ENCODE results near the gene UCN2. TPM values are rescaled to one million over a fixed set of nuclear protein-coding genes. Genes with fewer than 3 reads are reported as not detected.

The UCN2 gene
- polyA plus RNA-seq, 2 of the 4 experiments (the other 2 are of a cell fraction) = 4.0 to 15.9 TPM

- peak overlapping the region; percentile 99 to 100 for H3K27ac ChIP-seq
- no peak for DNase-seq (ENCODE audit: low read depth in 1 of 2, low spot score in 1 of 2)
- FAIRE-seq = no peak
- no peak for ATAC-seq
- WGBS (ENCODE audit: missing lambda C conversion rate) = 74% methylated on average over 15 of the region's 21 CpGs
- H3K9me3 ChIP-seq = no peaks in the 10 kb centered on the region
- TF ChIP-seq JUN (IDR thresholded peaks at IDR 0.05) (0 out of 5 replicates have a peak, but pooled peaks of 1 of the 2 experiments have one; percentile 2), FOXS1 (CRISPR knock-in tag; IDR thresholded peaks at IDR 0.05) (no peak)
- H3K4me2 ChIP-seq = peak overlapping the region; percentile 96
- ChIA-PET POLR2A (no interaction called here), CTCF (interaction anchor here (1.8 kb wide), 1 partner anchor 43 kb away, joined by 7 read pairs; the partner anchor contains the start of gene SLC26A6)
- H3K4me1 ChIP-seq = peaks cover 58% of the 10 kb centered on the region
- peak overlapping the region; percentile 84 for H3K4me3 ChIP-seq
These were observed 29.0 kb upstream of the UCN2 start for GRCh38 chr3:48592519-48593087.

DNA sequence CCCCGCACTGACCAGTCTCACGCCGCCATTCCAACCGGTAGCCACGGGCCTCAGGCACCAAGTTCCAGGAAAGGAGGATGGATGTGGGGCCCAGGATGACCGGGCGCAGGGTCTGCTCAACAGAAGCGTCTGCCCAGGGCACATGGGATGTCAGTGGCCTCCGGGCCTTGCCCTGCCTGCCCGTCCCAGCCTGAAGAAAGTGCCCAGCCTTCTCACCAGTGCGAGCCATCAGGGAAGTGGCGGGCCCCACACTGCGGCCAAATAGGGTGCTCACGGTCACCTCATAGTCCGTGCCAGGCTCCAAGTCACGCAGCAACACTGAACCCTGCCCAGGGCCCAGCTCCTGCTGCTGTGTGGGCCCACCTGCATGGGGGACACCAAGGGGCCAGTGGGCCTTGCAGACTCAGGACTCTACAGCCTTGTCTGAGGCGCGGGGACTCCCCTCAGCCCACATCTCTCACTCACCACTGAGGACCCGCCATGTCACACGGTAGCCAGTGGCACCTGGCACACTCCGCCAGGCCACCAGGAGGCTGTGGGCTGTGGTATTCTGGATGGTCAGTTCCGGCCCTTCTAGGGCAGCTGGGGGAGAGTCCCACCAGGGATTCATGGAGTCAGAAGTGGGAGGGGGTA is 28.4 kb upstream of the UCN2 start:
- no peak for TF ChIP-seq MAFK (IDR thresholded peaks at IDR 0.05; ENCODE audit: partially characterized antibody)
- no peak for TF ChIP-seq ZNF302 (CRISPR knock-in tag; IDR thresholded peaks at IDR 0.05)
- no peak for TF ChIP-seq HOXB13 (CRISPR knock-in tag; IDR thresholded peaks at IDR 0.05; ENCODE audit: low read depth)
- TF ChIP-seq, protein P1, sequence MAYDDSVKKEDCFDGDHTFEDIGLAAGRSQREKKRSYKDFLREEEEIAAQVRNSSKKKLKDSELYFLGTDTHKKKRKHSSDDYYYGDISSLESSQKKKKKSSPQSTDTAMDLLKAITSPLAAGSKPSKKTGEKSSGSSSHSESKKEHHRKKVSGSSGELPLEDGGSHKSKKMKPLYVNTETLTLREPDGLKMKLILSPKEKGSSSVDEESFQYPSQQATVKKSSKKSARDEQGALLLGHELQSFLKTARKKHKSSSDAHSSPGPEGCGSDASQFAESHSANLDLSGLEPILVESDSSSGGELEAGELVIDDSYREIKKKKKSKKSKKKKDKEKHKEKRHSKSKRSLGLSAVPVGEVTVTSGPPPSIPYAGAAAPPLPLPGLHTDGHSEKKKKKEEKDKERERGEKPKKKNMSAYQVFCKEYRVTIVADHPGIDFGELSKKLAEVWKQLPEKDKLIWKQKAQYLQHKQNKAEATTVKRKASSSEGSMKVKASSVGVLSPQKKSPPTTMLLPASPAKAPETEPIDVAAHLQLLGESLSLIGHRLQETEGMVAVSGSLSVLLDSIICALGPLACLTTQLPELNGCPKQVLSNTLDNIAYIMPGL (CRISPR knock-in tag; IDR thresholded peaks at IDR 0.05; ENCODE audit: borderline replicate concordance) = no peak
- no peak for TF ChIP-seq CHD2 (IDR thresholded peaks at IDR 0.05; ENCODE audit: low read length, partially characterized antibody)
- TF ChIP-seq, protein P2, sequence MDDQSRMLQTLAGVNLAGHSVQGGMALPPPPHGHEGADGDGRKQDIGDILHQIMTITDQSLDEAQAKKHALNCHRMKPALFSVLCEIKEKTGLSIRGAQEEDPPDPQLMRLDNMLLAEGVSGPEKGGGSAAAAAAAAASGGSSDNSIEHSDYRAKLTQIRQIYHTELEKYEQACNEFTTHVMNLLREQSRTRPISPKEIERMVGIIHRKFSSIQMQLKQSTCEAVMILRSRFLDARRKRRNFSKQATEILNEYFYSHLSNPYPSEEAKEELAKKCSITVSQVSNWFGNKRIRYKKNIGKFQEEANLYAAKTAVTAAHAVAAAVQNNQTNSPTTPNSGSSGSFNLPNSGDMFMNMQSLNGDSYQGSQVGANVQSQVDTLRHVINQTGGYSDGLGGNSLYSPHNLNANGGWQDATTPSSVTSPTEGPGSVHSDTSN (IDR thresholded peaks at IDR 0.05) = no peak
- no peak for TF ChIP-seq EP300 (IDR thresholded peaks at IDR 0.05)
- TF ChIP-seq EHMT2 (IDR thresholded peaks at IDR 0.05; ENCODE audit: low read depth) = no peak
- no peak for TF ChIP-seq RFX5 (IDR thresholded peaks at IDR 0.05)
- TF ChIP-seq KDM1A (IDR thresholded peaks at IDR 0.05; ENCODE audit: low read depth) = no peak
- no peak for TF ChIP-seq SREBF2 (IDR thresholded peaks at IDR 0.05)
- no peak for TF ChIP-seq POLR2A (IDR thresholded peaks at IDR 0.05; ENCODE audit: low read length)
- TF ChIP-seq NPAS2 (CRISPR knock-in tag; IDR thresholded peaks at IDR 0.05; ENCODE audit: borderline replicate concordance) = no peak
- no peak for TF ChIP-seq CHD4 (IDR thresholded peaks at IDR 0.05; ENCODE audit: borderline replicate concordance)
- TF ChIP-seq POLR2AphosphoS2 (conservative IDR thresholded peaks at IDR 0.05; ENCODE audit: low read length) = no peak
- TF ChIP-seq KDM5A (IDR thresholded peaks at IDR 0.05) = no peak
- no peak for TF ChIP-seq RNF2 (IDR thresholded peaks at IDR 0.05; ENCODE audit: borderline replicate concordance, low read depth)
- FAIRE-seq (no peak), DNase-seq (ENCODE audit: low read depth in 1 of 2, low spot score in 1 of 2) (no peak), ATAC-seq (no peak)
- 92% methylated on average over 10 of the region's 22 CpGs for WGBS (ENCODE audit: missing lambda C conversion rate)
- Histone ChIP-seq H3K9me3 (no peaks in the 10 kb centered on the region), H3K4me2 (peak overlapping the region; percentile 96), H3K4me1 (peaks cover 52% of the 10 kb centered on the region), H3K27ac (peak overlapping the region; percentile 99 to 100; a peak in 4 of 6 replicates), H3K4me3 (peak overlapping the region; percentile 84; the same call in 1 of the 3 replicates)
- CTCF ChIA-PET = interaction anchor here (0.6 to 1.8 kb wide), 2 partner anchors 11 to 43 kb away, joined by 3 to 7 read pairs; partner anchors contain the start of gene SLC26A6
- POLR2A ChIA-PET = no interaction called here

- 96% methylated on average over 9 of the region's 14 CpGs for WGBS (ENCODE audit: missing lambda C conversion rate)
- TF ChIP-seq TP53 (CRISPR knock-in tag; IDR thresholded peaks at IDR 0.05) (no peak), KDM5A (IDR thresholded peaks at IDR 0.05) (no peak), RCOR1 (IDR thresholded peaks at IDR 0.05; ENCODE audit: low read depth, low read length) (no peak), SREBF2 (IDR thresholded peaks at IDR 0.05) (no peak), EP300 (IDR thresholded peaks at IDR 0.05) (no peak), HDAC2 (IDR thresholded peaks at IDR 0.05) (no peak), NR3C1 (IDR thresholded peaks at IDR 0.05) (no peak), POLR2AphosphoS2 (conservative IDR thresholded peaks at IDR 0.05; ENCODE audit: low read length) (no peak), USF2 (IDR thresholded peaks at IDR 0.05) (no peak), HES2 (IDR thresholded peaks at IDR 0.05) (no peak), FOSB (CRISPR knock-in tag; IDR thresholded peaks at IDR 0.05) (no peak)
- TF ChIP-seq, protein P2 (IDR thresholded peaks at IDR 0.05) = no peak
- TF ChIP-seq, protein P3, sequence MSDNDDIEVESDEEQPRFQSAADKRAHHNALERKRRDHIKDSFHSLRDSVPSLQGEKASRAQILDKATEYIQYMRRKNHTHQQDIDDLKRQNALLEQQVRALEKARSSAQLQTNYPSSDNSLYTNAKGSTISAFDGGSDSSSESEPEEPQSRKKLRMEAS (IDR thresholded peaks at IDR 0.05) = no peak
- ATAC-seq = no peak
- Histone ChIP-seq H3K4me1 (peaks cover 47% of the 10 kb centered on the region), H3K27ac (peak overlapping the region in 1 of 2 experiments; percentile 99; a peak in 3 of 6 replicates), H3K4me2 (peak overlapping the region; percentile 96), H3K9me3 (no peaks in the 10 kb centered on the region), H3K4me3 (no peak overlapping the region; the same call in 2 of the 3 replicates)
- ChIA-PET CTCF (interaction anchor here (0.6 to 1.8 kb wide), 2 partner anchors 10 to 44 kb away, joined by 3 to 7 read pairs; partner anchors contain the start of gene SLC26A6), POLR2A (no interaction called here)
- DNase-seq (ENCODE audit: low read depth in 1 of 2, low spot score in 1 of 2) = no peak
- no peak for FAIRE-seq
These were observed 27.9 kb upstream of the UCN2 start for GRCh38 chr3:48591436-48591835.

Measured in A549 (cell line).